Measurements from ENCODE around the gene GREM2. TPM values are rescaled to one million over a fixed set of nuclear protein-coding genes. Genes with fewer than 3 reads are reported as not detected.
A peak's percentile ranks its signal among the peaks of the same experiment; 100 is the strongest.

Gene GREM2
- total RNA-seq, 1 experiment from 2014 or later = not detected

DNA sequence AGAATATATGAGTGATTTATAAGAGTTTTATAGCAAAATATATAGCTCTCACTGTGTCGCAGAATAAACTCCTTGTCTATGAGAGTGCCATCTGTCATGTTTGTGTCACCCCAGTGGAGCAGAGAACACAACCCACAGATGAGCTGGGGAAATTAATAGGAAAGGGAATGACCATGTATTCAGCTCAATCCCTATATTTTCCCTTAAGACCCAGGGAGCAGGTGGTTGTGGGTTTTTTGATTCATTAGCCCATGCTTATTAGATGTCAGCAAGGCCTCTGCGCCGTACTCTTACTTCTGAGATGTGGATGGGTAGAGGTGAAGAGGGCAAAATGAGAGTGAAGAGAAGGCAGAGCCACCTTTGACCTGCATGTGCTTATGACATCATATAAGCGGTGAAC, 4.1 kb upstream of the GREM2 start:
- no TSS peak for BruUV-seq (replicated peaks)
- no peaks in the 10 kb centered on the region for H3K27me3 Mint-ChIP-seq (ENCODE audit: insufficient read depth, unreplicated experiment)
- ChIA-PET POLR2A (interaction anchor here (0.6 to 1.1 kb wide), 2 partner anchors 11 to 161 kb away, joined by 3 read pairs; no protein-coding TSS in a partner anchor), CTCF (interaction anchor here (0.6 to 5.8 kb wide), 12 partner anchors 7 to 665 kb away, joined by 3 to 61 read pairs (median 5); no protein-coding TSS in a partner anchor)
- H3K4me1 Mint-ChIP-seq (ENCODE audit: insufficient read depth, unreplicated experiment) = peaks cover 20% of the 10 kb centered on the region
- H3K4me3 Mint-ChIP-seq (ENCODE audit: unreplicated experiment) = no peak overlapping the region
- H3K27ac Mint-ChIP-seq (ENCODE audit: low read depth, unreplicated experiment) = no peak overlapping the region
- no peaks in the 10 kb centered on the region for H3K36me3 Mint-ChIP-seq (ENCODE audit: insufficient read depth, unreplicated experiment)
- no peak for DNase-seq (ENCODE audit: unreplicated experiment)
- intact Hi-C loops (cut with micrococcal nuclease) = no loop called here
- H3K9me3 Mint-ChIP-seq (ENCODE audit: unreplicated experiment) = no peaks in the 10 kb centered on the region
- no peak for TF ChIP-seq CTCF (IDR thresholded peaks at IDR 0.05; ENCODE audit: unreplicated experiment)

- Mint-ChIP-seq H3K9me3 (ENCODE audit: unreplicated experiment) (no peaks in the 10 kb centered on the region), H3K4me1 (ENCODE audit: insufficient read depth, unreplicated experiment) (peaks cover 15% of the 10 kb centered on the region), H3K36me3 (ENCODE audit: insufficient read depth, unreplicated experiment) (no peaks in the 10 kb centered on the region), H3K27me3 (ENCODE audit: insufficient read depth, unreplicated experiment) (no peaks in the 10 kb centered on the region), H3K27ac (ENCODE audit: low read depth, unreplicated experiment) (no peak overlapping the region), H3K4me3 (ENCODE audit: unreplicated experiment) (no peak overlapping the region)
- no peak for TF ChIP-seq CTCF (IDR thresholded peaks at IDR 0.05; ENCODE audit: unreplicated experiment)
- no TSS peak for BruUV-seq (replicated peaks)
- intact Hi-C loops (cut with micrococcal nuclease) = no loop called here
- ChIA-PET CTCF (interaction anchor here (0.6 to 3.1 kb wide), 11 partner anchors 12 to 594 kb away, joined by 3 to 22 read pairs (median 3); no protein-coding TSS in a partner anchor), POLR2A (interaction anchor here (0.5 to 0.6 kb wide), 2 partner anchors 162 to 1379 kb away, joined by 3 to 4 read pairs; no protein-coding TSS in a partner anchor)
- DNase-seq (ENCODE audit: unreplicated experiment) = no peak
Observed at GRCh38 chr1:240613356-240614142, 1.6 kb upstream of the GREM2 start.

DNA sequence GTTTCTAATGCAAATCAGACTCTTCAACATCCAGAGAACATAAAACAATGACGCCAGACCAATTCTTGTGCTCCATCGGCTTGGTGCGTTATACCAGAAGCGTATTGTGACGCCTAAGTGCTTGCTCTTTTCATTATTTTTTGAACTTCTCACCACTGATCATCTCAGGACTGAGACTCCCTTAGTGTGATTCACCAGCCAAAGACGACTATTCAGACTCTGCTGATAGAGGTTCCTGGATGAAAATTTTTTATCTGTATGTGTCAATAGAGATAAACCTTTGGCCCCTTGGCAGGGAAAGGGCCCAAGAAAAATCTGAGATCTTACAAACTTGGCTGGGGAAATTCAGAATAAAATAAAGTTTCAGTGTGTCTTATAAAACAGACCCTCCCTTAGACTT, 856 bp upstream of the GREM2 start:
- no peak for TF ChIP-seq CTCF (IDR thresholded peaks at IDR 0.05; ENCODE audit: unreplicated experiment)
- Mint-ChIP-seq H3K27me3 (ENCODE audit: insufficient read depth, unreplicated experiment) (no peaks in the 10 kb centered on the region), H3K9me3 (ENCODE audit: unreplicated experiment) (no peaks in the 10 kb centered on the region), H3K4me3 (ENCODE audit: unreplicated experiment) (peak overlapping the region; percentile 86), H3K4me1 (ENCODE audit: insufficient read depth, unreplicated experiment) (peaks cover 15% of the 10 kb centered on the region), H3K36me3 (ENCODE audit: insufficient read depth, unreplicated experiment) (no peaks in the 10 kb centered on the region), H3K27ac (ENCODE audit: low read depth, unreplicated experiment) (no peak overlapping the region)
- POLR2A ChIA-PET = interaction anchor here (0.6 to 0.7 kb wide), 3 partner anchors 23 to 193 kb away, joined by 3 read pairs; no protein-coding TSS in a partner anchor
- intact Hi-C loops (cut with micrococcal nuclease) = no loop called here
- no TSS peak for BruUV-seq (replicated peaks)
- CTCF ChIA-PET = interaction anchor here (0.6 to 3.1 kb wide), 13 partner anchors 11 to 593 kb away, joined by 3 to 22 read pairs (median 4); no protein-coding TSS in a partner anchor
- no peak for DNase-seq (ENCODE audit: unreplicated experiment)

- intact Hi-C loops (cut with micrococcal nuclease) = no loop called here
- Mint-ChIP-seq H3K4me1 (ENCODE audit: insufficient read depth, unreplicated experiment) (peaks cover 15% of the 10 kb centered on the region), H3K36me3 (ENCODE audit: insufficient read depth, unreplicated experiment) (no peaks in the 10 kb centered on the region), H3K9me3 (ENCODE audit: unreplicated experiment) (no peaks in the 10 kb centered on the region), H3K27ac (ENCODE audit: low read depth, unreplicated experiment) (no peak overlapping the region), H3K4me3 (ENCODE audit: unreplicated experiment) (peak overlapping the region; percentile 86), H3K27me3 (ENCODE audit: insufficient read depth, unreplicated experiment) (no peaks in the 10 kb centered on the region)
- POLR2A ChIA-PET = no interaction called here
- BruUV-seq (replicated peaks) = no TSS peak
- no peak for DNase-seq (ENCODE audit: unreplicated experiment)
- no peak for TF ChIP-seq CTCF (IDR thresholded peaks at IDR 0.05; ENCODE audit: unreplicated experiment)
- CTCF ChIA-PET = interaction anchor here (0.6 to 3.1 kb wide), 7 partner anchors 10 to 422 kb away, joined by 3 to 22 read pairs (median 5); no protein-coding TSS in a partner anchor
Observed at GRCh38 chr1:240611228-240611618, 732 bp downstream of the GREM2 start.

All from MCF 10A (cell line).